NCI-H82 treated with DMSO at 0.1 percent for 48 hours (cell line): Measurements from ENCODE around the gene LHX3.
"Not testable (repeated sequence)": the region's sequence is repeated elsewhere in the genome, so short reads cannot be mapped to it uniquely, and the experiment has no call there.

Source experiments
- DNase-seq: peaks from one replicate; lab custom pipeline; 2025; ENCODE audit not compliant: unreplicated experiment; lab: John Stamatoyannopoulos, UW

Gene LHX3

DNA sequence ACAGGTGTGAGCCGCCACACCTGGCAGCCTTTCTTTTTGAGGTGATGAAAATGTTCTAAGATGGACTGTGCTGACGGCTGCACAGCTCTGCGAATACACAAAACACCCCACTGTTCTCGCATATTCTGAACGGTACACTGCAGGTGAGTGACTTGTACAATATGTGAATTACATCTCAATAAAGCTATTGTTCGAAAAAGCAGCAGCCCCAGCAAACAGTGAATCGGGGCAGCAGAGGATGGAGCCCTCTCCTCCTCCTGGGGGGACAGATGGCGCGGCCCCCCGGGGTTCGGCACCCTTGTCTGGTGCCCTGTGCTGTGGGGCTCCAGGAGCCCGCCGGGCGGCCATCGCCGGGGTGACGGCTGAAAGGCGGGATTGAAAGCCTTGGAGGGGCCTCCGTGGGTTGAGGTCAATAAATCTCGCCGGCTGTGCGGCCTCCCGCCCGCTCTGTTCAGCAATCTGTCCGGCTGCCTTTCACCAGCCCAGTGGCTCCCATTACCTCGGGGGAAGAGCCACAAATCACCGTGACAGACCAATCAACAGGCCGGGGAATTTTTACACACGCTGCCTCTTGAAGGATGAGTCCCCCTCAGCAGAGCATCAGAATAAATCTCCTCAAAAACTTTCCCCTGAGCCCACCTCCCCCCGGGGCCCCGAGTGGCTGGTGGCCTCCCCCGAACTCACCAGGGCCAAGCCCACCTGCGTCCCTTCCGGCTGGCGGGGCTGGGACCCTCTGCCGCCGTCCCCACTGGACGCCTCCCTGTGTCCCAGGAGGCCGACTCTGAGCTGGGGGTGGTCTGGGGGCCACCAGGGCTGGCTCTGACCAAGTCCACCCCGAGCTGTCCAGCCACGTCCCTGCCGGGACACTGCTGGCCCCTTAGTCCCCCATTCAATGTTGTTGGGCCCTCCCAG lies 48.5 kb downstream of the LHX3 start:
- DNase-seq, result no peak

DNA sequence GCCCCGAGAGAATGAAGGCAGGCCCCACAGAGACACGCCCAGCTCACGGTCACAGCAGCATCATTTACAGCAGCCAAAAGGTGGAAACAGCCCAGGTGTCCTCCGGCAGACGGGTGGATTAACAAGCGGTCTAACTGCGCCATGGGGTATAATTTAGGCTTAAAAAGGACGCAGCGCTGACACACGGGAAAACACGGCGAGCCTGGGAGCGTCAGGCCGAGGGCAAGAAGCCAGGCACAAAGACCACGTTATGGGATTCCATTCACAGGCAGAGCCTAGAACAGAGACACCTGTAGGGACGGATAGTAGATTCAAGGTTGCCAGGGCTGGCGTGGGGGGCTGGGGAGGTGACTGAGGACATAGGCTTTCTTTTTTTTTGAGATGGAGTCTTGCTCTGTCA lies 49.4 kb downstream of the LHX3 start:
- DNase-seq, result no peak

DNA sequence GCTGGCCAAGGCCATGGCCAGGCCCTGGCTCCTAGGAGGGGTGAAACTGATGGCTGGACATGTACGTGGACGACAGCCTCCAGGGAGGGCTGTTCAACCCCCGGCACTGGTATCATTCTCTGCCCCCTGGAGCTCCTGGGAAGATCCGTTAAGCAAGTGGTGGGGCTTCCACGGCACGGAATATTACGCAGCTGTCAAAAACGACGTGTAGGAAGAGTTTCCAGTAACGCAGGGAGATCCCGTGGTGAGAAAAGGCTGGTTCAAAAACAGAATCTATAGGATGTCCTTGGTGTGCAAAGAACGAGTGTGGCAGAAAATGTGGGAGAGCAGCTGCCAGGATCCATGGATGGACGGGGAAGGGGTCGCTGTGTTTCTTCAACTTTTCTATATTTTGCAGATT lies 50.0 kb downstream of the LHX3 start:
- no peak for DNase-seq

DNA sequence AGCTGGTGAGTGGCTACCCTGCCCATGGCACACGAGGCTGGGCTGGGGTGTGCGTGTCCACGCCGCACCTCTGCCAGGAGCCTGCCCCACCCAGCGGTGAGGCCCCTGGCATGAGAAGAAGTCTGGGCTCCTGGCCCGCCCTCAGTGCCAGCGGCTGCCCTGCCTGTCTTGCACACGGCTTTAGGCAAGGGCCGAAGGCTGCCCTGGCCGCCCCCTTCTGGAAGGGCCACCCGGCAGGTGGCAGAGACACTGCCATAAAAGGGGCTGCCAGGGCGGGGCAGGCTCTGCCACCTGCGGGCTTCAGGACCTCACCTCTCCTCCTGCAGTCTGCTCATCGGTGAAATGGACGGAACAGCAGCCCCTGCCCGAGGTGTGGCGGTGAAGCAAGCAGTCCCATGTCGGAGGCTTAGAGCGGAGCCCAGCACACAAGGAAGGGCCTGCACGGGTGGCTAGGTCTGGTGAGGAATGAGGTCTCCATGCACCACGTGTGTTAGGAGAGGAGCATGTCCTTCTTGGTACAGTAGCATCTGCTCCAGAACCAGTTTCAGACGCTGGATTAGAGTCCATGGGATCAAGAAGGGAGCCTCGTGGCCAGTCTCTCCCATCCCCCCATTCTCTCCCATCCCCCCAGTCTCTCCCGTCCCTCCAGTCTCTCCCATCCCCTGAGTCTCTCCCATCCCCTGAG lies 51.4 kb downstream of the LHX3 start:
- DNase-seq, result no peak

DNA sequence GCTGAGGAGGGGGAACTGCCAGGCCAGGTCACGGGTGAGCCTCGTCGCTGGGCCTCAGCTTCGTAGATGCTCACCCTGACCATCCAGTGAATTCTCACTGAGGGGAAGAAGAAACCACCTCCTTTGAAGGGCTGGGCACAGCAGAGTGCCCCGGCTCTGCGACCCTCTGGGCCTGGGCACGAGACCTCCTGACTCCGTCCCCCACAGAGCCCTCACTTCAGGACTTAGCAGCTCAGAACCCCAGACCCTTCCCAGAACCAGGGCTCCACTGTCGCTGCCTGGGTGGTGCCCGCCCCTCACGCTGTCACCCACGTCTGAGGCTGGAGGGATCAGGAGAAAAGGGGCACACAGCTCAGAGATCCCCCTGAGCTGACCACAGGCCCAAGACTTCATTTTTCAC lies 52.0 kb downstream of the LHX3 start:
- DNase-seq, result no peak

DNA sequence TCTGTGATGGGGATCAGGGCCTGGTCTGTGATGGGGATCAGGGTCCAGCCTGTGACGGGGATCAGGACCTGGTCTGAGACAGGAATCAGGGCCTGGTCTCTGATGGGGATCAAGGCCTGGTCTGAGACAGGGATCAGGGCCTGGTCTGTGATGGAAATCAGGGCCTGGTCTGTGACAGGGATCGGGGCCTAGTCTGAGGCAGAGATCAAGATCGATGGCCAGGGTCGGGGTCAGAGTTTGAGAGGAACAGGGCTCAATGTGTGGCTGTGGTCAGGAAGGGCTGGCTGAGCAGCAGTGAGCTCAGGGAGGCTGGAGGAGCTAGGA lies 52.4 kb downstream of the LHX3 start:
- no peak for DNase-seq

DNA sequence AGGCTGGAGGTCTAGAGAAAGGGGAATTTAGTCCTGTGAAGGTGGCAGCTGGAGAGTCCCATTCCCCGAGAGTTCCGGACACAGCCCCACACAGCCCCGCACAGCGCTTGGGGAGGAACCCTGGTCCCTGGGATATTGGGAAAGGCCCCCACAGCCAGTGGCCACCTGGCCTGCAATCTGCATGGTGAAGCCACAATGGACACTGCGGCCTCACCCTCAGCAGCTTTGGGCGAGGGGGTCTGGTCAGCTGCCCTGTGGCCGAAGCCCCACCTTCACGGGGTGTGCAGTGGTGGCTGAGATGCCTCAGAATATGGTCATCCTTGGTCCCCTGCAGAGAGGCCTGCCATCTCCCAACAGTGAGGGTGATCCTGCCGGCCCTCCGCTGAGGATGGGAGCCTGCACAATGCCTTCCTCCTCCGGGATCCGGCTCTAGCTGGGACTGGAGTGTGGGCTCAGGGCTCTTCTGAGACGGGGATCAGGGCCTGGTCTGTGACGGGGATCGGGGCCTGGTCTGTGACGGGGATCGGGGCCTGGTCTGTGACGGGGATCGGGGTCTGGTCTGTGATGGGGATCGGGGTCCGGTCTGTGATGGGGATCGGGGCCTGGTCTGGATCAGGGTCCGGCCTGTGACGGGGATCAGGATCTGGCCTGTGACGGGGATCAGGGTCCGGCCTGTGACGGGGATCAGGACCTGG lies 52.9 kb downstream of the LHX3 start:
- DNase-seq, result no peak

DNA sequence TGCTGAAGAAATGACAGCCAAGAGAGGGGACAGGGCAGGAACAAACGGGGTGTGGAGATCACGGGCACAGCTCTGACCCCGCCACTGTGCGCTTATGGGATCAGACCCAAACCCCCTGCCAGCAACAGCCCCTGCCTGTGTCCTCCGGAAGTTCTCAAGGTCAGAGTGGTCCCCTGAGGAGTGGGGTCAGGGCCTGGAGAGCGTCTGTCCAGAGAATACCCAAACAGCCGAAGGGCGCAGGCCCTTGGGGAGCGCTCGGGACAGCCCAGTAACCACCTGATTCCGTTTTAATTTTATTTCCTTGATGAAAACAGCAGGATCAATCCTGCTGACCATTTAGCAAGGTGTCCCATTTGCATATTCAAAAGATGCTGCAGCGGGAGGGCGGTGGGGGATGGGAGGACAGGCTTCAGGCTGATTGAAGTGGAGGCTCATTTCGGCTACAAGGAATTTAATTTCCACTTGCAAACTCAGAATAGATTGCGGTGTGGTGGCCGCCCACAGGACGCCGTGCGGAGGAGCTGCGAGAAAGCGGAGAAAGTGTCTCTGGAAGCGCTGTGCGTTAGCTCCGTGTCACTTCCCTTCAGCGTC lies 53.6 kb downstream of the LHX3 start:
- no peak for DNase-seq

DNA sequence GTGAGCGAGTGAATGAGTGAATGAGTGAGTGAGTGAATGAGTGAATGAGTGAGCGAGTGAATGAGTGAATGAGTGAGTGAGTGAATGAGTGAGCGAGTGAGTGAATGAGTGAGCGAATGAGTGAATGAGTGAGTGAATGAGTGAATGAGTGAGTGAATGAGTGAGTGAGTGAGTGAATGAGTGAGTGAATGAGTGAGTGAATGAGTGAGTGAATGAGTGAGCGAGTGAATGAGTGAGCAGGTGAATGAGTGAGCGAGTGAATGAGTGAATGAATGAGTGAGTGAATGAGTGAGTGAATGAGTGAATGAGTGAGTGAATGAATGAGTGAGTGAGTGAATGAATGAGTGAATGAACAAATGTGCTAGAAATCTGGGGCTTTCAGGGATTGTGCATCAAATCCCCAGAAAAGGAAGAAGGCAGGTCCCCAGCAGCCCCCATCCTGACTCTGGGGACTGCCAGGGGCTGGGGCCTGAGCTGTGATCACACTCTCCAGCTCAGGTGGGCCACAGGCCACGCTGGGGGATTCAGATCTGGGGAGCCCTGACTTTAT lies 54.2 kb downstream of the LHX3 start:
- DNase-seq, result not testable (repeated sequence)

DNA sequence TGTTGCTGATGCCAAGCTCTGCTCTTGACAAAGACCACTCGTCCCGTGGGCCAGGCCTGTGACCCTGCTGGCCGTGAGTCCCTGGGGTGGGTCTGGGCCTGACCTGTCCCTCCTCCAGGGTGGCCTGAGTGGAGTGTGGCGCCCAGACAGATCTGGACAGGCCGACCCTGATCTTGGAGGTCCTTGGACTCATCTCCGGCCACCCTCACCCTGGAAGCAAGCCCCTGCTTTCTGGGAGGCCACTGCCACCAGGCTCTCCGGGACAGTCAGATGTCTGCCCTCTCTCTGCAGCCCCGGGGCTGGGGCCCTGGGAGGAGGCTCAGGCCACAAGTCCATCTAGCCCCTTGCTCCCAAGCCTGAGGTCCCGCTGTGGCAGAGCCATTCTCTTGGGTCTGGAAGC lies 55.1 kb downstream of the LHX3 start:
- no peak for DNase-seq

DNA sequence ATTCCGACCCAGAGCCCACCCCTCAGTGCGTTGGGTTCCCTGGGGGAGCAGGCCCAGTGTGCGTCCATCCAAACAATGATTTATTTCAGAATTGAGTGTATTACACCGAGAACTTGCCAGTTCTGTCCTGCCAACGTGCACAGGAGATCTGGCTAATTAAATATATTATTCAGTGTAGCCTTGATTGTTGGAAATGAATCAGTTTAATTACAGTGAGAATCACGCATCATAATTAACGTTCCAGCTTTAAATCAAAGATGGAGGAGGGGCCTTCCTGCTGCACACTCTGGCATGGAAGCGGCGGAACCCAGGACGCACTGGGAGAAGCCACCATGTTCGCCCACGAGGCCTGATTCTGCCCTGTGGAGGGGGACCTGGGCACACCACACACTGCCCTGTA lies 55.6 kb downstream of the LHX3 start:
- DNase-seq, result no peak

DNA sequence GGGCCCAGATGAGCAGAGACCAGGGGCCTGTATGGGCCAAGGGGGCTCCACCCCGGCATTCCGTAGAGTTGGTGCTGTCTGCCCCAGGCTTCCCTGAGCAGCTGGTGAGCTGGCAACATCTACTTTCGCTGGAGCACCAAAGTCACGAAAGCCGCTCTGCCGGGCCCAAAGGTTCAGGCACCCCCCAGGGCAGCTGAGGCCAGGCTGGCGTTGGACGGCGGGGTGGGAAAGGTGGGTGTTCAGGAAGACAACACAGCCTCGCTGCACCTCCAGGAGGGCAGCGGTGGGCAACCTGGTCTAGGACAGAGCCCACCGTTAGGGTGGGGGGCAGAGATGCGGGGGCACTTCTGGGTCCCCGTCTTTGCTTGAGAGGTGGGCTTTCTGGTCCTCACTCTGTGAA lies 56.2 kb downstream of the LHX3 start:
- DNase-seq, result no peak

DNA sequence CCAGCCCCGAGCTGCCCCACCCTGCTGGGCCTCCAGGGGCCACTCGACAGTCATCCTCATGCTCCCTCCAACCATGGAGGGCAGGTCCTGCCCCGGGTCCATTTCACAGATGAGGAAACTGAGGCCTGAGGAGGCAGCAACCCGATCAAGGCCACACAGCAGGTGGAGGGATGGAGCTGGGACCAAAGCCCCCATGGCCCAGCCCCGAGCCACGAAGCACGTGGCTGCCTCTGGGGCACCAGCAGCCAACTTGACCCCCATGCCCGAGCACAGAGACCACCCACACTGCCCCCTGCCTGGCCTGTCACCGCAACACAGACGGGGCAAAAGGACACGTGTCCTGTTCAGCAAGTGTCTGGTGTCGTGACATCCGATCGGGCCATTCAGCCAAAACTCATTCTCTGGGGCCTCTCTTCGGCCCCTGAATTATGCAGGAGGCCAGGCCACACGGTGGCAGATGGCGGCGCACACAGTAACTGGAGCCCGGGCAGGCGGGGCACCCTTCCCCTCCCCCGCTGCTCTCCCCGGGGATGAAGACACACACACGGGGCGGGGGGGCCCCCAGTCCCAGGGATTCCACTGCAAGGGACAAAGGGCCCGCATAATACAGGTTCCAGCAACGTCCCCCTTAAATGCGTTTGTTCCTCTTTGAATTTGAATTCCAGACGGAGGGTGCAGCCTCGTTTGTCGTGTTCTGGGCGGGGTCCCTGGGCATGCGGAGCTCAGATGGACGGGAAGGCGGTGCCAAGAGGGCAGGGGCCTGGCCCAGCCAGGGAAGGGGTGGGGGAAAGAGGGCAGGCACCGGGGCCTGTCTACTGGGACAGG lies 56.8 kb downstream of the LHX3 start:
- DNase-seq, result no peak

DNA sequence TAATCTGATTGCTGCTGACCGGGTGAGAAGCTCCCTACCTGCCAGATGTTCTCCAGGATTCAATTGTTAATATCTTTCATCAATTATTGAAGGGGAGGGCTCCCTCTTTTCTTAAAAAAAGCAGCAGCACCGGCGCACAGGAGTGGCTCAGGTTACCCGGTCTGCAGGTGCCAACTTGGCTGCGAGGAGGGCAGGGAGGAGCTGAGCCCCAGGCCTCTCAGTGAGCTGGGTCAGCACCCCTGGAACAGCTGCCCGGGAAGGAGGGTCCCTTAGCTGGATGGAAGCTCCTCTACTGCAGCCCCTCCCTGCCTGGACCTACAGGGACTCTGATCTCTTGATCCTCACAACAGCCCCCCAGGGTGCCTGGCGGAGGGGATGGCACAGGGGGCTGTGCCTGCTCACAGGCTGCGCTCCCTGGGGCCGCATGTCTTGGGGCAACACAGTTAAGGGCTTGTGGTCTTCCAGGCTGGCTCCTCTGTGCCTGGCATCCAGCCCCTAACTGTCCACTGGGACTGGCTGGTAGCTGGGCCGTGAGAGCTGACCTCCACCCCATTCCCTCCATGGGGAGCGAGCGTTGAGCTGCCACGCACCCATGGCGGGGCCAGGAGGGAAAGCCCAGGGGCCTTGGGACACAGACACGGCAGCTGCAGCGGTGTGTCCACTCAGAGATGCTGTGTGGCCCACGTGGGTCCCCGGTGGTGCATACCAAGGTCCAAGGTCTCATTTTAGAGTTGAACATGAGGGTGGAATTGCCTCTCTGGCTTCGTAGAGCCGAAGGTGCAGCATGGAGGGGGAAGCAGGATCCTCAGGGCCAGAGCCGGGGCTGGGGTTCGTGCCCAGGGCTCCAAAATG lies 57.7 kb downstream of the LHX3 start:
- DNase-seq, result no peak
